ENCODE results near the gene RALGAPA2. TPM values are rescaled to one million over a fixed set of nuclear protein-coding genes. Genes with fewer than 3 reads are reported as not detected.

RALGAPA2 gene
- total RNA-seq, 1 donor from 2014 or later, result 24.8 TPM

- Histone ChIP-seq H3K27me3 (ENCODE audit: control insufficient read depth, insufficient read depth, low read length) (no peaks in the 10 kb centered on the region), H3K4me3 (ENCODE audit: low read depth, low read length) (no peak overlapping the region), H3K36me3 (ENCODE audit: control insufficient read depth, insufficient read depth, low read length) (no peaks in the 10 kb centered on the region)
- TF ChIP-seq CTCF (IDR thresholded peaks at IDR 0.05; ENCODE audit: insufficient read depth, low read length, poor library complexity, severe bottlenecking), result no peak
- DNase-seq (ENCODE audit: low read depth), result no peak
These were observed 141.2 kb downstream of the RALGAPA2 start for GRCh38 chr20:20571068-20571780.

- no peaks in the 10 kb centered on the region for H3K36me3 ChIP-seq (ENCODE audit: control insufficient read depth, insufficient read depth, low read length)
- DNase-seq (ENCODE audit: low read depth), result no peak
- no peaks in the 10 kb centered on the region for H3K27me3 ChIP-seq (ENCODE audit: control insufficient read depth, insufficient read depth, low read length)
- no peak overlapping the region for H3K4me3 ChIP-seq (ENCODE audit: low read depth, low read length)
- peak; percentile 61 for TF ChIP-seq CTCF (IDR thresholded peaks at IDR 0.05; ENCODE audit: insufficient read depth, low read length, poor library complexity, severe bottlenecking)
These were observed 143.7 kb downstream of the RALGAPA2 start for GRCh38 chr20:20568604-20569205.

GRCh38 chr20:20567712-20568111, 144.7 kb downstream of the RALGAPA2 start:
- no peaks in the 10 kb centered on the region for H3K27me3 ChIP-seq (ENCODE audit: control insufficient read depth, insufficient read depth, low read length)
- no peak overlapping the region for H3K4me3 ChIP-seq (ENCODE audit: low read depth, low read length)
- TF ChIP-seq CTCF (IDR thresholded peaks at IDR 0.05; ENCODE audit: insufficient read depth, low read length, poor library complexity, severe bottlenecking), result no peak
- no peaks in the 10 kb centered on the region for H3K36me3 ChIP-seq (ENCODE audit: control insufficient read depth, insufficient read depth, low read length)
- no peak for DNase-seq (ENCODE audit: low read depth)

GRCh38 chr20:20566516-20566915, 145.9 kb downstream of the RALGAPA2 start:
- no peak for TF ChIP-seq CTCF (IDR thresholded peaks at IDR 0.05; ENCODE audit: insufficient read depth, low read length, poor library complexity, severe bottlenecking)
- no peak for DNase-seq (ENCODE audit: low read depth)

GRCh38 chr20:20564279-20564678, 148.2 kb downstream of the RALGAPA2 start:
- no peak overlapping the region for H3K4me3 ChIP-seq (ENCODE audit: low read depth, low read length)
- DNase-seq (ENCODE audit: low read depth), result no peak
- H3K27me3 ChIP-seq (ENCODE audit: control insufficient read depth, insufficient read depth, low read length), result no peaks in the 10 kb centered on the region
- no peak for TF ChIP-seq CTCF (IDR thresholded peaks at IDR 0.05; ENCODE audit: insufficient read depth, low read length, poor library complexity, severe bottlenecking)
- no peaks in the 10 kb centered on the region for H3K36me3 ChIP-seq (ENCODE audit: control insufficient read depth, insufficient read depth, low read length)

More at GRCh38 chr20:20566516-20566915, 145.9 kb downstream of the RALGAPA2 start:
- no peaks in the 10 kb centered on the region for H3K36me3 ChIP-seq (ENCODE audit: control insufficient read depth, insufficient read depth, low read length)
- no peak overlapping the region for H3K4me3 ChIP-seq (ENCODE audit: low read depth, low read length)
- no peaks in the 10 kb centered on the region for H3K27me3 ChIP-seq (ENCODE audit: control insufficient read depth, insufficient read depth, low read length)
